Endodermal cell (in vitro differentiated cells): ENCODE results near the gene DOCK4. TPM values are rescaled to one million over a fixed set of nuclear protein-coding genes. Genes with fewer than 3 reads are reported as not detected.

ENCODE experiments used
- DNase-seq: peaks from one replicate; pipeline ENCODE4 v3.0.0-alpha.2; 2017
- H3K27ac ChIP-seq: 2 replicates; pipeline ENCODE4 v1.5.1; 2013; ENCODE audit warnings: mild to moderate bottlenecking, low read depth, low read length, moderate library complexity
- H3K27me3 ChIP-seq: 2 replicates; pipeline ENCODE4 v1.6.1; 2013; ENCODE audit warnings: mild to moderate bottlenecking, low read length, moderate library complexity; ENCODE audit not compliant: insufficient read depth, control insufficient read depth, poor library complexity, severe bottlenecking
- H3K36me3 ChIP-seq: 2 replicates; pipeline ENCODE4 v1.7.0; 2013; ENCODE audit warnings: mild to moderate bottlenecking, low read length, moderate library complexity; ENCODE audit not compliant: control insufficient read depth, insufficient read depth
- H3K4me1 ChIP-seq: one replicate; pipeline ENCODE4 v1.7.0; 2013; ENCODE audit warnings: low read length; ENCODE audit not compliant: control insufficient read depth, insufficient read depth
- H3K4me3 ChIP-seq: 2 replicates; pipeline ENCODE4 v1.5.1; 2013; ENCODE audit warnings: mild to moderate bottlenecking, low read length, moderate library complexity
- H3K9ac ChIP-seq: 2 replicates; pipeline ENCODE4 v1.6.1; 2013; ENCODE audit warnings: mild to moderate bottlenecking, low read length, moderate library complexity; ENCODE audit not compliant: poor library complexity, severe bottlenecking; ENCODE audit errors: extremely low read depth
- H3K9me3 ChIP-seq: 2 replicates; pipeline ENCODE4 v1.6.1; 2013; ENCODE audit warnings: mild to moderate bottlenecking, low read length, moderate library complexity; ENCODE audit not compliant: control insufficient read depth
- H3K27ac Mint-ChIP-seq: 2 replicates; pipeline ENCODE4 v1.8.0; 2020; ENCODE audit warnings: mixed read lengths
- H3K27me3 Mint-ChIP-seq: 2 replicates; pipeline ENCODE4 v1.8.0; 2021; ENCODE audit warnings: mild to moderate bottlenecking, mixed read lengths; ENCODE audit not compliant: insufficient read depth
- H3K36me3 Mint-ChIP-seq: 2 replicates; pipeline ENCODE4 v1.8.0; 2020; ENCODE audit warnings: low read depth, mixed read lengths
- H3K4me1 Mint-ChIP-seq: 2 replicates; pipeline ENCODE4 v1.8.0; 2020; ENCODE audit warnings: mixed read lengths
- H3K4me3 Mint-ChIP-seq: 2 replicates; pipeline ENCODE4 v1.8.0; 2020; ENCODE audit warnings: mild to moderate bottlenecking, moderate library complexity, mixed read lengths
- H3K9me3 Mint-ChIP-seq: 2 replicates; pipeline ENCODE4 v1.8.0; 2020; ENCODE audit warnings: mild to moderate bottlenecking, mixed read lengths
- CTCF ChIP-seq: fragments of 200-600 bp; sonication (generic); conservative IDR thresholded peaks from 2 replicates; pipeline ENCODE4 v1.5.0; 2021; ENCODE audit warnings: antibody characterized with exemption, mild to moderate bottlenecking
- WGBS, 2 experiments: methylation state at CpG; one replicate each; pipeline versions ENCODE4 v1.1.5 to v1.1.7; 2013; ENCODE audit warnings: missing lambda C conversion rate in 2 of 2, mixed read lengths in 1 of 2; ENCODE audit not compliant: insufficient coverage in 1 of 2, insufficient read length in 1 of 2; 5-methylcytosine and 5-hydroxymethylcytosine counted together
- total RNA-seq, 2 donors: library from RNA; stranded (reverse); fragmentation: NEBNext Ultra II Directional in 1 of 2; extraction: Animal tissue kit (Norgen Biotek cat#: 25700) in 1 of 2; gene quantifications; 2 replicates in 1 of 2; 3 replicates in 1 of 2; pipeline ENCODE4 v1.2.1, GENCODE V29; 2021

Gene DOCK4
- total RNA-seq, 2 donors from 2014 or later, result 11.2 to 15.3 TPM

GRCh38 chr7:111958896-111959295 lies 247.3 kb downstream of the DOCK4 start:
- no peak overlapping the region for H3K4me3 Mint-ChIP-seq
- Histone ChIP-seq H3K4me1 (peaks cover 3% of the 10 kb centered on the region), H3K9me3 (no peaks in the 10 kb centered on the region), H3K27ac (peak overlapping the region; percentile 94), H3K27me3 (no peaks in the 10 kb centered on the region), H3K4me3 (no peak overlapping the region), H3K36me3 (no peaks in the 10 kb centered on the region), H3K9ac (no peak overlapping the region)
- peaks cover 5% of the 10 kb centered on the region for H3K9me3 Mint-ChIP-seq
- peaks cover 23% of the 10 kb centered on the region for H3K4me1 Mint-ChIP-seq
- H3K36me3 Mint-ChIP-seq, result no peaks in the 10 kb centered on the region
- no peak overlapping the region for H3K27ac Mint-ChIP-seq
- no peak for TF ChIP-seq CTCF
- DNase-seq, result no peak
- no peaks in the 10 kb centered on the region for H3K27me3 Mint-ChIP-seq
- 69 to 80% methylated on average over 2 to 4 of the region's 4 CpGs for WGBS, 2 experiments

DNA sequence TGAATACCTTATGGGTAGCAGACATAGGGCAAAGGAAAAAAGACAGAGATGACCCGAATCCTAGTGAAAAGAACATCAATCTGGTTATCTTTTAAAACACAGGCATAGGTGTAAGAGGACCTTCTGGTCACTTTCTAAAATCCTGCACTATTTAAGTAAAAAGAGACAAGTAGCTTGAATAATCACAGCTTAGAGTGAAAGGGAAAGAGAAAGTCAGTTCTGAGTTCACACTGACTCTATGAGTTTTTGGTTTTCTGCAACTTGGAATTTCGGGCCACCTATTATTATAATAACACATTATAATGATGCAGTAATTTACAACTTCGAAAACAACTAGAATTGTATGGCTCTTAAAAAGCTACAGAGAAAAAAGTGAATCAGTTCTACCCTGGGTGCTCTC lies 247.8 kb downstream of the DOCK4 start:
- H3K4me3 Mint-ChIP-seq, result no peak overlapping the region

GRCh38 chr7:111955616-111956015 lies 250.6 kb downstream of the DOCK4 start:
- Histone ChIP-seq H3K4me3 (no peak overlapping the region), H3K4me1 (peaks cover 3% of the 10 kb centered on the region), H3K9me3 (no peaks in the 10 kb centered on the region), H3K9ac (no peak overlapping the region), H3K27me3 (no peaks in the 10 kb centered on the region), H3K27ac (no peak overlapping the region), H3K36me3 (no peaks in the 10 kb centered on the region)
- no peak for DNase-seq
- Mint-ChIP-seq H3K36me3 (peaks cover 3% of the 10 kb centered on the region), H3K27me3 (no peaks in the 10 kb centered on the region), H3K4me1 (peaks cover 38% of the 10 kb centered on the region), H3K27ac (peak overlapping the region; percentile 65), H3K4me3 (no peak overlapping the region), H3K9me3 (no peaks in the 10 kb centered on the region)
- TF ChIP-seq CTCF, result no peak
- 77 to 79% methylated on average over 1 of the region's 1 CpG for WGBS, 2 experiments

More for the DNA sequence above, 247.8 kb downstream of the DOCK4 start:
- no peaks in the 10 kb centered on the region for H3K27me3 ChIP-seq
- no peak overlapping the region for H3K9ac ChIP-seq
- Mint-ChIP-seq H3K27ac (no peak overlapping the region), H3K4me1 (peaks cover 27% of the 10 kb centered on the region), H3K27me3 (no peaks in the 10 kb centered on the region), H3K36me3 (no peaks in the 10 kb centered on the region), H3K9me3 (peaks cover 5% of the 10 kb centered on the region)
- H3K36me3 ChIP-seq, result no peaks in the 10 kb centered on the region
- no peak for TF ChIP-seq CTCF
- H3K27ac ChIP-seq, result peak overlapping the region; percentile 94
- no peak for DNase-seq
- H3K4me3 ChIP-seq, result no peak overlapping the region
- 83 to 100% methylated on average over 1 to 3 of the region's 3 CpGs for WGBS, 2 experiments
- peaks cover 3% of the 10 kb centered on the region for H3K4me1 ChIP-seq
- H3K9me3 ChIP-seq, result no peaks in the 10 kb centered on the region
